ENCODE data around the gene SPRTN. TPM values are rescaled to one million over a fixed set of nuclear protein-coding genes. Genes with fewer than 3 reads are reported as not detected.
A peak's percentile ranks its signal among the peaks of the same experiment; 100 is the strongest.
"Not testable (repeated sequence)": the region's sequence is repeated elsewhere in the genome, so short reads cannot be mapped to it uniquely, and the experiment has no call there.

SPRTN gene
- total RNA-seq, 1 donor from 2014 or later, result 10.5 TPM

DNA sequence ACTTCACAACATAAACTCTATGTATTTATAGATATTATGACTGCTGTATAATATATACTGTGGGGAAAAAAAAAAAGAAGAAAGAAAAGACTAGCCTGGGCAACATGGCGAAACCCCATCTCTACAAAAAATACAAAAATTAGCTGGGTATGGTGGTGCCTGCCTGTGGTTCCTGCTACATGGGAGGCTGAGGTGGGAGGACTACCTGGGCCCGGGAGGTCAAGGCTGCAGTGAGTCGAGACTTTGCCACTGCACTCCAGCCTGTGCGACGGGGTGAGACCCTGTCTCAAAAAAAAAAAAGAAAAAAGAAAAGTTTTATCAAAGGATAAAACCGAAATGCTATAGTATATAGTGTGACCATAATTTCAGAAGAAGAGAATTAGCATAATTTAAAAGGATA is 3.1 kb upstream of the SPRTN start:
- no peak for DNase-seq (ENCODE audit: low spot score)
- ATAC-seq, result no peak
- intact Hi-C loops (cut with DNase I), result no loop called here

DNA sequence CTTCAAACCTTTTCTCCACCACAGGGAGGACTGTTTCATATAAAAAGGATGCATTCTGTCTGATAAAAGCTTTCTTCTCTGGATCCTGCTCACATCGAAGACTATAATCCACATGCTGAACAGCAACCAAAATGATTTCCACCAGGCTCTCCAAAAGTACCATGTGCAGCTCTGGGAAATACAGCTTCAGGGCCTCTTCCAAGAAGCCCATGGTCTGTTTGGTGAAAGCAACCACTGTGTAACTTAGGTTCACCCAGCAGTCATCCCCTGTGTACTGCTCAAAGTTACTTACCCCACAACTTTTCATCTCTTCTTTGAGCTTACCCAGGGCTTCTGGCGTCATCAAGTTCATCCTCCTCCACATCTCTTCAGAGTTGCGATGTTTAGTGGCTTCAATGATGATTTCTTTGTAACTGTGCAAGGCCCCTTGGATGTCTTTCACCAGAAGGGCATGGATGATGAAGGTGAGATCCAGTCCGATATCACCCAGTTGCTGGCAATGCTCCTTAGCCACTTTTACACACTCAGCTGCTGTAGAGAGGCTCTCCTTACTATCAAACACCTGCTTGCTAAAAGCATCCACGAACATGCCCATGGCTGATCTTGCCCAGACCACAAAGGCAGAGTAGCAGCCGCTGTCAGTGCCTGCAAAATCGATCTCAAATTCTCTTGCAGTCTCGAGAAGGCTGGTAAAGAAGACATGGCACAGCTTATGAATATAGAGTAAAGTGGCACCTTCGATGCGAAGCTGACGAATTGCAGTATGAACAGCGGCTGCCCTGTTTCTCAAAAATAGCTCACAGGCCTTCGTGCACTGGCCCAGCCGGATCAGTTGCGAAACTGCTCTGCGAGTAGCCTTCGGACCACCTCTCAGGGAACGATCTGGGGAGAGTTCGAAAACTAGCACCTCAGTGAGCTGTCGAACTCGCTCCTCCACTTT is 2.2 kb upstream of the SPRTN start:
- DNase-seq (ENCODE audit: low spot score) (no peak), ATAC-seq (no peak)
- intact Hi-C loops (cut with DNase I), result no loop called here

DNA sequence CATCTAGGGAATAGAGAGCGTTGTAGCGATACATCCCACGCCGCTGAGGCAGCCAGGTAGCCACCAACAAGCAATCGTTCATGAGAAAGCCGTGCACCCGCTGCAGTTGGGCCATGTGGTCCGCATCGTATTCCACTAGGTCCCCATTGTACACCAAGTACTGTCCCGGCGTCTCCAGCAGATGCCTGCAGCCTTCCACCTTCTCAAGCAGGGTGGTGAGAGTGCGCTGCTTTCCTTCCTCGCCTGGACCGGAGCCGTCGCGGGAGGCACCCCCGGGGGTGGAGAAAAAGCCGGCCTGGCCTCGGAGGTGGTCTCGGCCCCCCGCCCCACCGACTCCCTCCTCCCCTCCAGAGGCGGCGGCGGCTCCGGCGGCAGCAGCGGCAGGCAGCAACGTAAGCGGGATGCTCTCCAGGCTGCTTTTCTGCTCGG is 1.0 kb upstream of the SPRTN start:
- no peak for ATAC-seq
- intact Hi-C loops (cut with DNase I), result no loop called here
- DNase-seq (ENCODE audit: low spot score), result peak; percentile 68

DNA sequence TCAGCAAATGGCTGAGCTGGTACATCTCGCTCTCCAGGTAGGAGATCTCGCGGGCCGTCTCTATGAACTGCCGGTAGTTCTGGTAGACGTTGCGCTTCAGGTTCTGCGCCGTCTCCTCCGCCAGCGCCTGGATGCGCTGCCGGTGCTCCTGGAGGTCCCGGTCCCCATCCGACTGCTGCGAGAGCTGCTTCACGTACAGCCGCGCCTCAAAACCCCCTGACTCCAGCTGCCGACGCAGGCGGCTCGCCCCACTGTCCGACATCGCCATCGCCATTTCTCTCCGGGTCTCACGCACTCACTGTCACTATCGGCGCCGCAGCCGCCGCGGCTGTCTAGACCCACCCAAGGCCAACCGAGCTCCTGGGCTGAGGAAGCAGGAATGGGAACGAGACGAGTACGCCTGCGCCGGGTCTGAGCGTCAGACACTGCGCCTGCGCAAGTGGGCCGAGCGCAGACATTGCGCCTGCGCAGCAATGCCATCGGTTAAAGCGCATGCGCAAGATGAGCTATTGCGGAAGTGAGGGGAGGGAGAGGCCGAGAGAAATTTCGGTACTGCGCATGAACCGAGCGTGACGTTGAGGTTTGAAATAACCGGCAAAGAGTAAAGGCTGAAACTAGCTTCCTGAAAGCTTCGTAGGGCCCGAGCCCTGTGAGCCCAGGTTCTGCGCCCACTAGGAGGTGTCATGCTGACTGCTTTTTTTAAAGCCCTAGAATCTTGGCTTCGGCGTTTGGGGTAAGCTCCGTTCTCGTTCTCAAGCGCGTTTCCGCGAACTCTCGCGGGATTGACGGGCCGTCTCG is 422 bp upstream of the SPRTN start, which contains the start of gene EXOC8:
EXOC8 (minus strand) TSS at position 381 of the 798 bp plus-strand sequence; CDS start at position 274, 107 bp downstream.
- ATAC-seq, result peak; percentile 98
- peak; percentile 98 for DNase-seq (ENCODE audit: low spot score)
- intact Hi-C loops (cut with DNase I), result no loop called here

DNA sequence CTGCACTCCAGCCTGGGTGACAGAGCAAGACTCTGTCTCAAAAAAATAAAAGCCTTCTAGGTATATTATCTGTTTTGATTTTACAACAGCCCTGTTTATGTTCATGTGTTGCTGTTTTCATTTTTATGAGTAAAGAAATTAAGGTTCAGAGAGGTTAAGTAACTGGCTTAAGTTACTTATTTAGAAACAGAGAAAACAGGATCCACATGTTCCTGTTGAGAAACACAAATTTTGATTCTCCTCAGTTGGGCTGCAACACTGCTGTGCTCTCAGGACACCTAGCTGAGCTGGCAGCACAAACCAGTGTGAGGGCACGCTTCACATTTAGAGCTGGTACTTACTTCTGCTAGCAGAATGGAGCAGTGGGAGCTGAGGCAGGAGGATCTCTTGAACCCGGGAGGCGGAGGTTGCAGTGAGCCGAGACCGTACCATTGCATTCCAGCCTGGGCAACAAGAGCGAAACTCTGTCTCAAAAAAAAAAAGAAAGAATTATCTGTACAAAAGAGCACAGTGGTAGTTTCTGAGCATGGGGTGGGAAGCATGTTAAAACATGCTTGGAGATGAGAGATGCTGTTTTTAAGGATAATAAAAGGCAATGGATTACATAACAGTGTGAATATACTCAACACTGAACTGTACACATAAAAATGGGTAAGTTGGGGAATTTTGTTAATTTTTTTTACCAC is 2.4 kb downstream of the SPRTN start:
- no peak for DNase-seq (ENCODE audit: low spot score)
- no peak for ATAC-seq
- intact Hi-C loops (cut with DNase I), result no loop called here

DNA sequence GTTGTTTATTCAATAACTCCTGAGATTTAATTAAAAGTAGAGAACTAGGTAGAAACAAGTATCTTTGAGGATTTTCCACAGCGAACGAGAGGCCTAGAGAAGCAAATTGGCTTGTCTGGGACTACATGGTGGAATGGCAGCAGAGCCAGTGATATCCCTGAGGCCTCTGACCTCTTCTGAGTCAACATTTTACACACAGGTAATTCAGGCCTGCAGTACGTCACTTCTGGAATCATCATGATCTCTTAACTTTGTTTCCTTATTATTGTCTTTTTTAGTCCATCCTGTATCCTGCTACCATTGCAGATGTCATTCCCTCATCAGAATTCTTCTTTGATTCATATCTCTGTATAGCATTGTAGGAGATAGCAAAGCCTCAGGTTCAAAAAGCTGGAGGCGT is 9.9 kb downstream of the SPRTN start:
- ATAC-seq (no peak), DNase-seq (ENCODE audit: low spot score) (no peak)
- intact Hi-C loops (cut with DNase I), result no loop called here

DNA sequence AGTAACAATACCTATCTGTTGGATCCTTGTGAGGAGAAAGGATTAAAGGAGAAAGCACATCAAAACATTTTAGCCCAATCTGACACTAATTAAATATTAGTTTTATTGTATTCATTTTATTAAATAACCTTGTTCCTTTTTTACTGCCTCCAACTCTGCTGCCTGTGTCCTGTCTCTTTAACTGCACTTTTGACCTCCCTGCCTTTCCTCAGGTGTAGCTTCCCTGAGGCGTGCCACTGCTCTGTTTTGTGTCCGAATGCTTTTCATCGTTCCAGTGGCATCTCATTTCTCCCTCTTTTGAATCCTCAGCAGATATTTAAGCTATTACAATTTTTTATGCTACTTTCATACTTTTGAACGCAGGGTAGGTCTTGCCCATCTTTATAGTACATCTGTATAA is 10.3 kb downstream of the SPRTN start:
- no peak for DNase-seq (ENCODE audit: low spot score)
- intact Hi-C loops (cut with DNase I), result no loop called here
- no peak for ATAC-seq

DNA sequence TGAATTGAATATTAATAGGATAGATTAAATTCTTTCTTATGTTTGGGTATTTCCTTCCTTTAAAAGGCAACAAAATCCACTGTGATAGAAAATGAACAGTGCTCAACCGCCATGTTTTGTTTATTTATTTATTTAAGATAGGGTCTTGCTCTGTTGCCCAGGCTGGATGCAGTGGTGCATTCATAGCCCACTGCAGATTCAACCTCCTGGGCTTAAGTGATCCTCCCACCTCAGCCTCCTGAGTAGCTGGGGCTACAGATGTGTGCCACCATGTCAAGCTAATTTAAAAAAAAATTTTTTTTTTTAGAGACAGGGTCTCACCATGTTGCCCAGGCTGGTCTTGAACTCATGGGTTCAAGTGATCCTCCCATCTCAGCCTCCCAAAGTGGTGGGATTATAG is 10.8 kb downstream of the SPRTN start:
- ATAC-seq; DNase-seq (ENCODE audit: low spot score); intact Hi-C loops (cut with DNase I): not testable (repeated sequence)

DNA sequence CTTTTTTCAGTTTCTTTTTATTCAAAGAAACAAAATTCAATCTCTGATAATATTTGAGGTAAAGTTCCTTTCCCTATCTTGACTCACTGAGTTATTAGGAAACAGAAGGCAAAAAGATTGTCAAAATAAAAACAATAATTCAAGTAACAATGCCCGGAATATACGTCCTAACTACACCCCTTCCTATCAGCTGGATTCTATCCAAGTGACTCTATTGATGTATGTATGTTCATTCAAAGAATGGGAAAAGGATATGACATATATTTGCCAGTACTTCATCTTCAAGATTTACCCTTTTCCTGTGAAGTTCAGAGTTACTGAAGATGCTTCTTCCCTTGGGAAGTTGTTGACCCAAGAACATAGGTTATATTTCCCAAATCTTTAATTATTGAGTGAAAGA is 13.7 kb downstream of the SPRTN start:
- intact Hi-C loops (cut with DNase I), result no loop called here
- ATAC-seq, result no peak
- DNase-seq (ENCODE audit: low spot score), result no peak

DNA sequence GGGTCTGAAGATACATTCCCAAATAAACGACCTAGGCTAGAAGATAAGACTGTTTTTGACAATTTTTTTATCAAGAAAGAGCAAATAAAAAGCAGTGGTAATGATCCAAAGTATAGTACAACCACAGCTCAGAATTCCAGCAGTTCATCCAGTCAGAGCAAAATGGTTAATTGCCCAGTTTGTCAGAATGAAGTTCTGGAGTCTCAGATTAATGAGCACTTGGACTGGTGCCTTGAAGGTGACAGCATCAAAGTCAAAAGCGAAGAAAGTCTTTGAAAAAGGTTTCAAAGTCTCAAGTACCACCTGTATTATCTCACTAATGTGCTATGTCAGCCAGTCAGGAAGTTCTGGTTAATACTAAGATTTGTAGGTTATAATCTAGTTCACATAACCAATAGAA is 15.0 kb downstream of the SPRTN start:
- ATAC-seq (no peak), DNase-seq (ENCODE audit: low spot score) (no peak)
- intact Hi-C loops (cut with DNase I), result no loop called here

DNA sequence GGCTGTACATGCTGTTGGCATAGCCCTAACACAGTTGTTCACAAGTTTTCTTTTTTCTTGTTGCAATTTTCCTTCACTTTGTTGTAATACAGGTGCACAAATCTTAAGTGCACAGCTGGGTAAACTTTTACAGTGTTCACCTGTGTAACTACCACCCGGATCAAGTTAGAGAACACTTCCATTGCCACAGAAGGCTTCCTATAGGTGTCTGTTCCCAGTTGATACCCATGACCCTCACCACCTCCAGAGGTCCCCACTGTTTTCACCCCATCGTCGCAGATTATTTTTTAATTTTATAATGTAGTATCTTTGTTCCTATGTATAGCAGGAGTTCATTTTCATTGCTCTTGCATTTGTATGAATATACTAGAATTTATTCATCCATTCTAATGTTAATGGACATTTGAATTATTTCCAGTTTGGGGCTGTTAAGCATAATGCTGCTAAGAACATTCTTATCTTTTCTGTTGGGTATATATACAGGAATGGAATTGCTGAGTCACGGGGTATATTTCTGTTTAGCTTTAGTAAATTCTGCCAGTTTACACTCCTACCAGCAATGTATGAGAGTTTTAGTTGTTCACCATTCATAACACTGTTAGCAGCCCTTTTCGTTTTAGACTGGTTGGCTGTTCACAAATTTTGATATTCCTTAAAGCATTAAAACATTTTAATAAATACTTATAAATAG is 16.4 kb downstream of the SPRTN start:
- intact Hi-C loops (cut with DNase I), result loop anchor here (5.0 kb wide), 1 partner anchor 248 kb away; no protein-coding TSS in a partner anchor
- ATAC-seq (no peak), DNase-seq (ENCODE audit: low spot score) (no peak)

DNA sequence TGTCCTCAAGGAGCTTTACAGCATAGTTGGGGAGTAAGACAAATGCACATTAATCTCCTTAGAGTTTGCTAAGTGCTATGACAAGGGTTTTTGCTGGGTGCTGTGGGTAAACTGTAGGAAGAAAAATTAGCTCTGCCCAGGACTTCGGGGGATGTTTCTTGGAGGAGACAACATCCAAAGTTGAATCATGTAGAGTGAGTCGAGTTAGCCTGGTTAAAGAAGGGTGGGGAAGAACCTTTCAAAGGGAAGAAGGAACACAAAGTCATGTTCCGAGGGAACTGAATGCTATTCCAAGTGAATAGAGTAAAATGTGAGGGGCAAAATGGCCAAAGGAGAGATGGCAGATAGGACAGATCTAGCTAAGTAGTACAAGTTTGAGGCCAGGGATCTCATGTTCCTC is 17.1 kb downstream of the SPRTN start:
- no peak for DNase-seq (ENCODE audit: low spot score)
- ATAC-seq, result no peak
- intact Hi-C loops (cut with DNase I), result loop anchor here (5.0 kb wide), 1 partner anchor 247 kb away; no protein-coding TSS in a partner anchor

DNA sequence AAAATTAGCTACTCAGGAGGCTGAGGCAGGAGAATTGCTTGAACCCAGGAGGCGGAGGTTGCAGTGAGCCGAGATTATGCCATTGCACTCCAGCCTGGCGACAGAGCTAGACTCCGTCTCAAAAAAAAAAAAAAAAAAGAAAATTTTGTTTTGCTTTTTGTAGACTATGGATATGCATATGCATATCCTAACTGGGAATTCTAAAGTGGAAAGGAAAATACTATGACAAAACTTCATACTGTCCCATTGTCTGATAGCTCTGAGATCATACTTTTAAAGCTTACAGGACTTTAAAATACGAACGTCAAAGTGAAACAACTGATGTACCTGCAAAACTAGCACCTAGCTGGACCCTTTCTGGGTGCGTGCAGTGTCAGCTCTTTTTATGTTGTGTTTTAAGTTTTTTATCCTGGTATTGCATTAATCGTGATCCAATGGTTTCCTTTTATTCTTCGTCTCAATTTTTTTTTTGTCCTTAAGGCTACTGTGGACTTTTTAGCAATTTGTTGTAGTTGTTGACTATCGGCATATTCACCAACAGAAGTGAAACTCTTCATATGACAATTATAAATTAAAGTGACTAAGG is 19.2 kb downstream of the SPRTN start:
- intact Hi-C loops (cut with DNase I), result loop anchor here (5.0 kb wide), 1 partner anchor 245 kb away; no protein-coding TSS in a partner anchor
- ATAC-seq (no peak), DNase-seq (ENCODE audit: low spot score) (no peak)

DNA sequence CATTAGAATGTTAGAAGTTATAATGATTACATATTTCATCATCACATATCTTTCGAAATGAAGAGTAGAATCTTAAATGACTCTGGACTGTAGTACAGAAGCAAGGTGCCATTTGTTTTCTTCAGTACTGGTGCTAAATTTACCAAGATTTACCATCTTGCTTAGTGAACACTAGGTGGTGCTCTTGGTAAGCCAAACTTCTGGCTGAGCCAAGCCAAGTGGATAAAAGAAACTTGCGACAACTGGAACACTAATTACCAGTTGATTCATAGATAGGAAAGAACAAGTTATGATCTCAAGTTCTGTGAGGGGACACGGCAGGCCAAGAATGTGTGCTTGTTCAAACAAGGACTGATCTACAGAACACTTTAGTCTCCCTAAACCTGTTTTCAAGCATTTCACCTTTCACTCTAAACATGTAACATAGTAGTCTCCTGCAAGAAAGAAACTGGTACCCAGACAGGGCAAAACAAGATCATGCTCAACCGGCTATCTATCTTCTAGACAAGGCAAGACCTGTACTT is 19.8 kb downstream of the SPRTN start:
- ATAC-seq, result peak; percentile 85
- intact Hi-C loops (cut with DNase I), result loop anchor here (5.0 kb wide), 1 partner anchor 244 kb away; no protein-coding TSS in a partner anchor
- no peak for DNase-seq (ENCODE audit: low spot score)

DNA sequence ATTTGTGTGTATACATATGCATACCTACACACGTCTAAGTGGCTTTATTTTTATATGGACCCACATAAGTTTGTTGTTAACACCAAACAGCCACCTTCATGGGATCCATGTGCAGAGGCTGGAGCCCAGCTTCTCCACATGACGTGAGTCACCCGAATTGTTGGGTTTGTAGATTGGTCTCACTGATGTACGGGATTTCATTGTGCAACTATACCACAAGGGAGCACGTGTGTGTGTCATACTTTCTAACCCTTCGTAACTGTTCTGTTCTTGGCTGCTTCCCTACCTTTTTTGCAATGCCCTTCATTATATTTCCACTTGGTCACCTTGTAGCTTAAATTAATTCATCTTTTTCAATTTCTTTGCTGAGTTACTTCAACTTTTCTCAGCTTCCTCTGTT is 21.0 kb downstream of the SPRTN start:
- no peak for DNase-seq (ENCODE audit: low spot score)
- intact Hi-C loops (cut with DNase I), result loop anchor here (5.0 kb wide), 1 partner anchor 243 kb away; no protein-coding TSS in a partner anchor
- ATAC-seq, result peak; percentile 89

DNA sequence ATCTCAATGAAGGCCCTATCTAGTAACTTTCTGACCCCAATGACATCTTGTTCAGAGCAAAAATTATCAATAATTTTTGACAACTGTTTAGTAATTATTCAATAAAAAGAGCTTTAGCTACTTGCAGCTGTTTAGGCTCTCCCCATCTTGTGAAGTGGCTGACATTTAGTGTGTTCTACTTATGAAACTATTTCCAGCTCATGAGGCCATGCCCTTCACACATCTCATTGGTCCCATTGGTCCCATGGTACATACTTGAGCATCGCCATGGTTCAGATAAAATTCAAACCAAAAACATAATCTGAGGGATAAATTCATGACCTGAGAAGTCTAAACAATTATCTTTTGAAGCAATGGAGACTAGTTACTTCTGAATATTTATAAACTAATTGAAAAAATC is 24.2 kb downstream of the SPRTN start:
- DNase-seq (ENCODE audit: low spot score), result no peak
- intact Hi-C loops (cut with DNase I), result no loop called here
- ATAC-seq, result no peak

DNA sequence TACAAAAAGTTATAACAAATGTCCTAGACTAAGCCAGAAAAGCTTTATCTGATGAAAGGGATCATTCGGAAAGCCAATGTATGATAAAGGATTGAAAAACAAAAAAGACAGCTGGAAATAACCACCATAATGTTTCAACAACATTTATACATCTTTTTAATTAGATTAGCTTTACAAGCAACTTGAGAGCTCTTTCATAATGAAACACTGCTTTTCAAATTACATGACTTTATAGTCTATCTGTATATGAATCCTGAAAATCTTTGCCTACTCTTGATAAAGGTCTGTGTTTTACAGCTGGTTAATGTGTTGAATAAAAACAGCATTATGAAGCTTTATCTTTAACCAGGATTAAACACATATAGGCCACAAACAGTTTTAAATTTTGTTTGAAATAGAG is 25.5 kb downstream of the SPRTN start:
- DNase-seq (ENCODE audit: low spot score) (no peak), ATAC-seq (no peak)
- intact Hi-C loops (cut with DNase I), result no loop called here

DNA sequence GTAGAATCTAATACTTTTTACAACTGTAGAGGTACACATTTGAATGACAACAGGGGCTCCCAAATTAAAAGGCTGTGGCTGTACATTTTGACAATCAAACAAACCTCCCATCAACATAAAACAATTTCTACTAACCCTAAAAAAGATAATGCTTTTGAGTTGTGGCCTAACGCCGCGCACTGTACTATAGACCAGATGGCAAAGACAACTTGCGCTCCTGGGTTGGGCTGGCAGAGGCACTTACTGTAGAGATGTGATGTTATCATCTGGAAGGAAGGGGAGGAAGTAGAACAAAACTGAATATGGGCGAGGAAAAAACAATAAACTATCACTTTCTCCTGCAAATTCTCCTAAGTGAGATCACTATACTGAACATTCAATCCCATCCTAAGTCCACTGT is 26.1 kb downstream of the SPRTN start:
- DNase-seq (ENCODE audit: low spot score) (no peak), ATAC-seq (no peak)
- intact Hi-C loops (cut with DNase I), result no loop called here

Measured in sciatic nerve (tissue), 2 donors.